Bronchus fibroblast of lung (primary cell): ENCODE data around the gene ABCB9. TPM values are rescaled to one million over a fixed set of nuclear protein-coding genes. Genes with fewer than 3 reads are reported as not detected.

Experiments
- total RNA-seq: library from RNA; depleted of rRNA; stranded (reverse); fragments of >200 nt; gene quantifications from 2 replicates; pipeline ENCODE4 v1.2.3, GENCODE V29; 2015

Gene ABCB9
- 7.7 and 9.1 TPM in 2 replicates for total RNA-seq

DNA sequence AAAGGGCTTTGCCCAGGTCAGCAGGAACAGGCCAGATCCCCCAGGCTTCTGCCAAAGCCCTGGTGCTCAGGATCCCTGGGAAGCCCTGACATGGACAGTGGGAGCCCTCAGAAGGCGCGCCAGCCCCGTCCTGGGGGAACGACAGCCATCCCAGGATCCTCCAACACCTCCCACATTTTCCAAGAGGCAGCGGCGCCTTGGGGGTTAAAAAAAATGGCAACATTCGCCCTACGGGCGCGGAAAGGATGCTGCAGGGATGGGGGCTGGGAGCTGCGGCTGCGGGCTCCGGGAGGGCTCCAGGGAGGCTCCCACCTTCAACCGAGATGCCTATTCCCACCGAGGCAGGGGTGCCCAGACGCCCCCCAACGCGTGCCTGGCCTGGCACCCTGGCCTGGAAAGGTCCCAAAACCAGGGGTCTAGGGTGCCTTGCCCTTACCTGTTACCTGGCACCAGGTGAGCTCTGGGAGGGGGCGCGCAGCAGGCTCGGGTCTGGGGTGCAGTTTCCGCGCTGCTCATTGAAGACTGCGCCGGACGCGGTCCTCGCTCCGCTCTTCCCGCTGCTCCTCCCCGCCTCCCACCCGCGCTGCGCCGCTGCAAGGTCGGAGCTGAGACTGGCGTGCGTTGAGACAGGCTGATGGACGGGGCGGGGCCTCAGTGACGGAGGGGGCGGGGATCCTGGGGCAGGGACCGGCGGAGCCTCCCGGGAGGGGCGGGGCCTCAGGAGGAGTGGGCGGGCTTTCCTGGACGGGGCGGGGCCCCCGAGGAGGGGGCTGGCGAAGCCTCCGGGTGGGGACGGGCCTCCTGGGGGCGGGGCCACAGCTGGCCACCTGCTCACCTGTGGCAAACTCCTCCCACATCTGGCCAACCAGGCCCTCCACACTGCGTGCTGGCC lies at the start of gene ABCB9:
ABCB9 (minus strand) TSS at position 613 of the 892 bp plus-strand sequence. CDS start 6,228 bp downstream, outside the sequence.

DNA sequence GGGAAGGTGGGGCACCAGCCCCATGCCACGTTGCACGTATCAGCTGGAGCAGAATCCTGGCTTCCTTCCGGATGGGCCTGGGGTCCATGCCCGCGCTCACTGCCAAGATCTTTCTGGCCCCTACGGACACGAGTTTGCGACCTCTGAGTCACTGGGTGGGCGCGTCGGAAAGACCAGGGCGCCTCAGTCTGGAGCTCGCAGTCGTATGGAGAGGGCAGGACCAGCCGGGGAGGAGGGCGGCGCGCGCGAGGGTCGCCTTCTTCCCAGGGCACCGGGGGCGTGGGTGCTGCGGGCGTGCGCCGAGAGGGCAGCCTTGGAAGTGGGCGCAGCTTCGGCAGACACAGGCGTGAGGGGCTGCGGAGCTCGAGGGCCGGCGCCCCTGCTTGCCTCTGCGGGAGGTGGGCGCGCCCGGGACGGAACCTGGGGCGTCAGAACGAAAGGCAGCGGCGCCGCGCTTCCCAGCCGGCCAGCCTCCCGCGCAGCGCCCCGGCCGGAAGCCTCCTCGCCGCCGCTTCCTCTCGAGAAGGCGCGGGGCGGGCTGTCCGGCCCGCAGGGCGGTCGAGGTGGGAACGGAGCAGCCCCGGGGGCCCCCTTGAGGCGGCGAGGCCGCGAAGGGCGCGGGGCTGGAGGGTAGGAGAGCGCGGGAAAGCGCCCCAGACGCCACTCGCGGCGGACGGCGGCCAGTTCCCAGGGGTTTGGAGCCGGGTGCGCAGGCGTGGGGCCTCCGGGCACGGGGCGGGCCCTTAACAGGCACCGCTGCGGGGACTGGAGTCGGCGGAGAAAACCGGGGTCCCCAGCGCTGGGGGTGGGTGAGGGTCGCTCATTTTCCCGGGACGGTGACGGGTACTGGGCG lies 14.1 kb upstream of the ABCB9 start, which contains the start of gene ARL6IP4:
ARL6IP4 (plus strand) TSS at position 499 of the 853 bp plus-strand sequence. CDS start 459 bp downstream, outside the sequence.

DNA sequence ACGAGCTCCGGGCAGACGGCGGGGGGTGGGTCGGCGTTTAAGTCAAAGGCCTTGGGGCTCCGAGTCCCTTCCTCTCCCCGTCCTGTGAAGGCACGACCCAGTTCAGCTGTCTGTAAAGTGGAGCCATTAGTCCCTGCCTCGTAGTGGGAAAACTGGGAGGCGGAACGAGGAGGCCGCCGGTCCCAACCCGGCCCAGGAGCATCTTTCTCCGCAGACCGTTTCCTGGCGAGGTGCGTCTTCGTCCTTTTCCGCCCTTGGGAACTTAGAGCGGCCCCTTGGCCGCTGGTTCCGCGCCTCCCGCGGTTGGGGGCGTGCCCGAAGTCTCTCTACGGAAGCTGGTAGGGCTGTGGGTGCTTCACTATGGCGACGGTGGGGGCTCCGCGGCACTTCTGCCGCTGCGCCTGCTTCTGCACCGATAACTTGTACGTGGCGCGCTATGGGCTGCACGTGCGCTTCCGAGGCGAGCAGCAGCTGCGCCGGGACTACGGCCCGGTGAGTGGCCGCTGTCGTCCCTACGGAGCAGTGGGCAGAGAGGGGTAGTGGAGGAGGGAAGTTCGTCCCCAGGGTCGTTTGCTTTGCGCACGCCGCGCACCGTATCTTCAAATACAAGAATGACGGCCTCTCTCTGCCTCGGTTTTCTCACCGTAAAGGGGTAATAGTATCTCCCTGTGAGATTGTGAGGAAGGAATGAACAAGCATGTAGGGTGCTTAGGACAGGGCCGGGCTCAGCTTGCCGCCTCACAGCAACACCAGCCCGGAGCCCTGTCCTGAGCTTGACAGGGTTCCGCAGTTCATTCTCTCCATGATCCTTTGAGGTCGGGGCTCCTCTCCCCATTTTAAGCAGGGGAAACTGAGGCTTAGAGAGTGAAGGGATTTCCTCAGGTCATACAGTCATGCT lies 8.9 kb upstream of the ABCB9 start, which contains the start of gene OGFOD2:
OGFOD2 (plus strand) TSS at position 353 of the 898 bp plus-strand sequence; CDS start at position 361, 8 bp downstream.

DNA sequence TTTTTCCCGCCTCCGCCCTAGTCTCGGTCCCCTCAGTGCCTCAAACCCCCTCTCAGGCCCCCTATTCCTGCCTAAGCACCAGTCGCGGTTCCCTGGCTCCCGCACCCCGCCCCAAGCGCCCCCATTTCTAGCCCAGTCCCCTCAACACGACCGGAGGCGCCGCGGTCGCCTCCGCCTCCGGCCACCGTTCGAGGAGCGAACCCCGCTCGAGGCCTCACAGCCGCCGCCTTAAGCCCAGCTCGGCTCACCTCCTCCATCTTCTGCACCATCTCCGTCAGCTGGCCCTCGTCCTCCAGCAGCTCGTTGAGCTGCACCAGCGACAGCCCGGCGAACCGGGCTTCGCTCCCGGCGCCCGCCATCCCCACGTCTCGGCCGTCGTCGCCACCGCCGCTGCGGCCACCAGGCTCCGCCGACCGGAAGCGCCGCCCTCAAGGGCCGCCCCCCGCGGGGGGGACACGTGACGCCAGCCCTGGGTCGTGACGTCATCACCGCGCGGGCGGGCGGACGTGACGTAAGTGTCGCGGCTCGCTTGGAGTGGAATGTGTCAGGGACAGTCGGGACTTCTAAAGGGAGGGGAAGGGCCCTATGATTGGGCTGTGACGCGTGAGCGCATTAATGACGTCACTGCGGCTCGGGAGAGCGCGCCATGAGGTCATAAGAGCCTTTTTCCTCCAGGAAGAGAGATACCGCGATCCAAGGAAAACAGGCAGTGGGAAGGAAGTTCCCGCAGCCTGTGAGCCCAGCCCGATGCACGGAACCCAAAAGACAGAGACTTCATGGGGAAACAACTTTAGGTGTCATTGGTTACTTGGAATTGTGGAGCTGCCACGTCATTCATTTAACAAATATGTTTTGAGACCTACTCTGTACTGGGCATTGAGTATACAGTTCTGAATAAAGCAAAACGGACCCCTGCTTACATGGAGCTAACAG lies 70.3 kb downstream of the ABCB9 start, which contains the start of gene VPS37B:
VPS37B (minus strand) TSS at position 421 of the 933 bp plus-strand sequence; CDS start at position 359, 62 bp downstream.

Other genes starting within 250 kb of the ABCB9 start
- gene HCAR3, start 249.7 kb downstream of the ABCB9 start, total RNA-seq: not detected in 2 replicates
- 0.34 and 0.74 TPM in 2 replicates for gene HCAR1, start 235.6 kb downstream of the ABCB9 start, total RNA-seq
- gene DENR, start 213.6 kb downstream of the ABCB9 start, total RNA-seq: 26.9 and 30.3 TPM in 2 replicates
- gene CCDC62, start 191.9 kb downstream of the ABCB9 start, total RNA-seq: under 0.01 TPM in 1 of 2 replicates, not detected in the other
- gene HIP1R, start 131.0 kb downstream of the ABCB9 start, total RNA-seq: 31.1 and 31.5 TPM in 2 replicates
- gene VPS37B, start 70.3 kb downstream of the ABCB9 start, total RNA-seq: 27.7 and 30.0 TPM in 2 replicates
- gene OGFOD2, start 8.8 kb upstream of the ABCB9 start, total RNA-seq: 14.6 and 16.3 TPM in 2 replicates
- gene ARL6IP4, start 14.2 kb upstream of the ABCB9 start, total RNA-seq: 173 and 203 TPM in 2 replicates
- gene PITPNM2, start 184.6 kb upstream of the ABCB9 start, total RNA-seq: 5.0 and 5.1 TPM in 2 replicates